ENCODE results near the gene SLC2A13. TPM values are rescaled to one million over a fixed set of nuclear protein-coding genes. Genes with fewer than 3 reads are reported as not detected.

Gene SLC2A13
- total RNA-seq, 1 experiment from 2014 or later = 7.0 TPM

- TF ChIP-seq CTCF (conservative IDR thresholded peaks at IDR 0.05) = no peak
- H4K91ac ChIP-seq (ENCODE audit: insufficient read length, low read depth, low read length) = no peak overlapping the region
- no peak overlapping the region for H2BK20ac ChIP-seq (ENCODE audit: low read depth, low read length, poor library complexity, severe bottlenecking)
- H3K4me2 ChIP-seq (ENCODE audit: insufficient read depth, insufficient read length, low read length) = no peak overlapping the region
- Mint-ChIP-seq H3K27ac (no peak overlapping the region), H3K27me3 (ENCODE audit: low read depth) (no peaks in the 10 kb centered on the region), H3K9me3 (no peaks in the 10 kb centered on the region; a peak in 1 of 5 replicates), H3K36me3 (ENCODE audit: insufficient read depth in 1 of 3, low read depth in 3 of 3) (peaks cover 0 to 6% (median 5%) of the 10 kb centered on the region in 3 experiments; a peak in 4 of 7 replicates), H3K4me3 (no peak overlapping the region), H3K4me1 (peaks cover 2 to 6% of the 10 kb centered on the region in 2 experiments; a peak in 1 of 4 replicates)
- no peak overlapping the region for H4K5ac ChIP-seq (ENCODE audit: insufficient read length, low read depth, low read length)
- H3K4ac ChIP-seq (ENCODE audit: low read depth, low read length) = no peak overlapping the region
- H3K9ac ChIP-seq (ENCODE audit: extremely low read depth, insufficient read length, low read length) = no peak overlapping the region
- H3K9me3 ChIP-seq (ENCODE audit: control insufficient read depth, low read depth, low read length) = no peaks in the 10 kb centered on the region
- no peak overlapping the region for H3T11ph ChIP-seq (ENCODE audit: low read length)
- no peak overlapping the region for H4K8ac ChIP-seq (replicated peaks; ENCODE audit: insufficient read length, low read depth, low read length)
- no peak overlapping the region for H2BK120ac ChIP-seq (ENCODE audit: low read depth, low read length, poor library complexity, severe bottlenecking)
- H2AFZ ChIP-seq (ENCODE audit: low read length) = no peak overlapping the region
- H4K20me1 ChIP-seq (ENCODE audit: control insufficient read depth, insufficient read depth, insufficient read length) = no peaks in the 10 kb centered on the region
- no peak overlapping the region for H3K18ac ChIP-seq (ENCODE audit: insufficient read length, low read depth, low read length)
- WGBS (ENCODE audit: extremely low coverage, insufficient read length, low lambda C conversion rate) = no CpG with 5 or more reads among the region's 1 CpG
- no peaks in the 10 kb centered on the region for H3K79me2 ChIP-seq (ENCODE audit: insufficient read depth, low read length)
- H3K27ac ChIP-seq (ENCODE audit: insufficient read length, low read depth, low read length) = no peak overlapping the region
- H3K27me3 ChIP-seq (ENCODE audit: insufficient read depth, low read length) = no peaks in the 10 kb centered on the region
- H2BK12ac ChIP-seq (ENCODE audit: insufficient read length, low read depth, low read length) = no peak overlapping the region
- no peaks in the 10 kb centered on the region for H3K23me2 ChIP-seq (ENCODE audit: insufficient read length, low read depth, low read length, poor library complexity, severe bottlenecking)
- no peak overlapping the region for H2BK15ac ChIP-seq (ENCODE audit: low read depth, low read length)
- H3K23ac ChIP-seq (ENCODE audit: insufficient read length, low read depth, low read length) = no peak overlapping the region
- no peak overlapping the region for H3K56ac ChIP-seq (ENCODE audit: insufficient read length, low read depth, low read length)
- no peaks in the 10 kb centered on the region for H3K4me1 ChIP-seq (ENCODE audit: insufficient read depth, low read length)
- H2AK5ac ChIP-seq (ENCODE audit: insufficient read length, low read length) = no peak overlapping the region
- no peaks in the 10 kb centered on the region for H3K79me1 ChIP-seq (ENCODE audit: insufficient read depth, low read depth, low read length, poor library complexity, severe bottlenecking)
- DNase-seq = no peak
- H3K14ac ChIP-seq (ENCODE audit: insufficient read depth, low read length) = no peak overlapping the region
- no peak overlapping the region for H2BK5ac ChIP-seq (ENCODE audit: insufficient read length, low read length)
Measured at GRCh38 chr12:39867631-39868327, 238.1 kb downstream of the SLC2A13 start.
